DOHH2 (cell line): ENCODE results near the gene ESRRB.
A peak's percentile ranks its signal among the peaks of the same experiment; 100 is the strongest.

ENCODE experiments used
- CTCF ChIP-seq: fragments of 200-600 bp; sonication (generic); IDR thresholded peaks from one replicate; pipeline ENCODE4 v1.5.1; 2014; ENCODE audit warnings: antibody characterized with exemption, mild to moderate bottlenecking, low read depth, low read length; ENCODE audit not compliant: poor library complexity, severe bottlenecking
- EZH2phosphoT487 ChIP-seq: fragments of 200-600 bp; sonication (generic); IDR thresholded peaks from 2 replicates; pipeline ENCODE4 v1.6.1; 2017; ENCODE audit warnings: borderline replicate concordance, mild to moderate bottlenecking, antibody characterized with exemption, low read length, moderate library complexity, mixed read lengths

DNA sequence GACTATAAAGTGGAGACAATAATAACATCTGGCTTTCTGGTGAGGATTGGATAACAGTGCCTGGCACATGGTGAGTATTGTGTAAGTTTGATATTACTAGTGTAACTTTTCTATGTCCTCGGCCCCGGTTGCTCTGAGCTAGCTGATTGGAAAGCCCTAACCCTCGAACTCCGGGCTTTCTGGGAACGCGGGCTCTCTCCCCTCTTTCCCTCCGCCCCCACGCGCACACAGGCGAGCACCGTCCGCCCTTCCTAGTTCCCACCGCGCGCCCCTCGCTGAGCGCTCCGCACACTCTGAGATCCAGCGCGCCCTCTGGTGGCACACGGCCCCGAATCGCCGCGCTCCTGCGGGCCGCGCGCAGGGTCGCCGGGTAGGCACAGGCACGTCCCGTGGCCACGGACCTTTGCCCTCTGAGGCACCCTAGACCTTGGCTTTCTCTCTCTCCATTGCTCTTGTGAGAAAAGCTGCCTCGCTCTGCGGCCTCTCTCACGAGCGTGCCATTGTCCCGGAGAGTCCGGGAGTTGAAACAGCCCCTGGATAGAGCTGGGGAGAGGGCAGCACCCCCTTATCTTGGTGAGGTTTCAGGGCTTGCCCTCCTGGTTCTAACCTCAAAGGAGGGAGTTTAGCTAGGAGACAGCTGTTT, 23.2 kb upstream of the ESRRB start:
- TF ChIP-seq CTCF (peak; percentile 91), EZH2phosphoT487 (no peak)
